ENCODE results near the gene MRPL53. TPM values are rescaled to one million over a fixed set of nuclear protein-coding genes. Genes with fewer than 3 reads are reported as not detected.
A peak's percentile ranks its signal among the peaks of the same experiment; 100 is the strongest.

MRPL53 gene
- total RNA-seq, 1 donor from 2014 or later: 81.3 TPM

DNA sequence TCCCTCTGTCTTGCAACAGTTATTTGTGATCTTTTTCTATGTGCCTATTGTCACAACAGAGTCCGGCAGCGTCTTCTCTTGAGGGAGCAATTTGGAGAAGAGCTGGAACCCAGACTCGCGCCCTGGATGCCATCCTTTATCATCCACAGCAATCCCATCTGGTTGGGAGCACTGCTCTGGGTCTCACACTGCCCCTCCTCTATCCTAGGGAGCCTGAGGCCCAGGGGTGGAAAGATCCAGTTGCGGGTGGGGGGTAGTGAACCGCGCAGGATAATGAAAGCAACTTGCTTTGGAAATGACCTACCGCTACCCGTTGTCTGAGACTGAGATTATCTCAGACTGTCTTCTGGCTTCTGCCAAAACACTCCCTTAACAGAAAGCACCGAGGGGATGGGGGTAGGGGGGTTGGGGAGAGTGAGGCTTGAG lies 13.5 kb downstream of the MRPL53 start:
- Histone ChIP-seq H3K36me3 (peaks cover 24% of the 10 kb centered on the region), H3K27ac (peak overlapping the region; percentile 81), H3K9me3 (no peaks in the 10 kb centered on the region), H3K4me1 (peaks cover 44% of the 10 kb centered on the region), H3K4me3 (peak overlapping the region; percentile 74), H3K27me3 (ENCODE audit: low read depth) (no peaks in the 10 kb centered on the region)
- intact Hi-C loops (cut with DNase I): no loop called here
- TF ChIP-seq, protein P1, sequence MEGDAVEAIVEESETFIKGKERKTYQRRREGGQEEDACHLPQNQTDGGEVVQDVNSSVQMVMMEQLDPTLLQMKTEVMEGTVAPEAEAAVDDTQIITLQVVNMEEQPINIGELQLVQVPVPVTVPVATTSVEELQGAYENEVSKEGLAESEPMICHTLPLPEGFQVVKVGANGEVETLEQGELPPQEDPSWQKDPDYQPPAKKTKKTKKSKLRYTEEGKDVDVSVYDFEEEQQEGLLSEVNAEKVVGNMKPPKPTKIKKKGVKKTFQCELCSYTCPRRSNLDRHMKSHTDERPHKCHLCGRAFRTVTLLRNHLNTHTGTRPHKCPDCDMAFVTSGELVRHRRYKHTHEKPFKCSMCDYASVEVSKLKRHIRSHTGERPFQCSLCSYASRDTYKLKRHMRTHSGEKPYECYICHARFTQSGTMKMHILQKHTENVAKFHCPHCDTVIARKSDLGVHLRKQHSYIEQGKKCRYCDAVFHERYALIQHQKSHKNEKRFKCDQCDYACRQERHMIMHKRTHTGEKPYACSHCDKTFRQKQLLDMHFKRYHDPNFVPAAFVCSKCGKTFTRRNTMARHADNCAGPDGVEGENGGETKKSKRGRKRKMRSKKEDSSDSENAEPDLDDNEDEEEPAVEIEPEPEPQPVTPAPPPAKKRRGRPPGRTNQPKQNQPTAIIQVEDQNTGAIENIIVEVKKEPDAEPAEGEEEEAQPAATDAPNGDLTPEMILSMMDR (IDR thresholded peaks at IDR 0.05): no peak
- no peak for ATAC-seq
- DNase-seq: no peak

DNA sequence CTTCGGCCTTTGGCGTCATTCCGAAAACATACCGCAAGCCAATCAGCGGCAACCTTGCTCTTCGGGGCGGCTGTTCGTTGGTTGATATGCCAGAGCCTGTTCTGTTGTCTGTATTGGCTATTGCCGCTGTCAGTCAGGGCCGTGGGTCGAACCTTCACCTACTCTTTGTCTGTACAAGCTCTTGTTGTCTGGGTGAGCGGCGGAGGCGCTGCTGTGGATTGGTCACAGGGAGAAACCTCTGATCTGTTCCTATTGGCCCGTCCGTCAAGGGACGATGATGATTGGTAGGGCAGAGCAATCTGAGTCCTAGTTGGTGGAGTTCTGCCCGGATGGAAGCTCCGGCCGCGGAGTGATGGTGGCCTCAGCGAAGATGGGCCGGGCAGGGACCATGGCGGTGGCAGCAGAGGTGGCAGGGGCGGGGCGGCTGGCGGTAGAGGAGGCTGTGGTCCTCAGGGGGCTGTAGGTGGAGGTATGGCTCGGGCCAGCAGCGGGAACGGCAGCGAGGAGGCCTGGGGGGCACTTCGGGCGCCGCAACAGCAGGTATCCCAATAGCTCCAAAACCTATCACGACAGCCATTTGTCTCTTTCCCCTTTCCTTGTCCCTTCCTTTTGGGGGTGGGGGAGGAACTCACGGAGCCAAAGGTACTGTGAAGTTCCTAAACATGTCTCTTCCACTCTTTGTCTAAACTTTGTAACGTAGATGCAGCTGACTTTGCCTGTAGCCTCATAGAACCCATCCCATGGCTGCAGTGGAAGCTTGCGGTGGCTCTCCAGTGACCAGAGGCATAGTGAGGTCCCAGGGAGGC lies 14.1 kb downstream of the MRPL53 start, which contains the start of gene WBP1:
TSS of gene WBP1 (plus strand) at position 307 of the 806 bp plus-strand sequence. CDS start at position 472, 165 bp downstream.
- Histone ChIP-seq H3K27me3 (ENCODE audit: low read depth) (no peaks in the 10 kb centered on the region), H3K4me3 (peak within 1 kb of the TSS; percentile 74), H3K27ac (peak within 1 kb of the TSS; percentile 97), H3K36me3 (peaks cover 24% of the 10 kb centered on the region), H3K4me1 (peaks cover 38% of the 10 kb centered on the region), H3K9me3 (no peaks in the 10 kb centered on the region)
- TF ChIP-seq, protein P1 (IDR thresholded peaks at IDR 0.05): no peak
- DNase-seq (peak; percentile 100), ATAC-seq (peak; percentile 95 to 96)
- intact Hi-C loops (cut with DNase I): no loop called here

DNA sequence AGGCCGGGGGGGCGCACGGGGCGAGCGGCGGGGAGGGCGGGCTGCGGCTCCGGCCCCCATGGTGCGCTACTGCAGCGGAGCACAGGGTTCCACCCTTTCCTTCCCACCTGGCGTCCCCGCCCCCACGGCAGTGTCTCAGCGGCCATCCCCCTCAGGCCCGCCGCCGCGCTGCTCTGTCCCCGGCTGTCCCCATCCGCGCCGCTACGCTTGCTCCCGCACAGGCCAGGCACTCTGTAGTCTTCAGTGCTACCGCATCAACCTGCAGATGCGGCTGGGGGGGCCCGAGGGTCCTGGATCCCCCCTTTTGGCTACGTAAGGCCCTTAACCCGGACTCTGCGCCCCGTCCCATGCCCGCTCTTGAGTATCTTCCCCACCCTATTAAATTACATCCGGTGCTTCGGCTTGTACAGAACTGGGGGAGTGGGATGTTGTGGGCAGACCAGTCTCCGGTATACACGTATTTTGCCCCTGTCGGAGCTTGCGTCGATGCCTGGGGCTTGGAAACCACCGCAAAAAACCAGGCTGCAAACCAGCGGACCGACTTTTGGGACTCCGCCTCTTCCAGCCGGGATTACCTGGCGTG lies 14.8 kb downstream of the MRPL53 start:
- intact Hi-C loops (cut with DNase I): no loop called here
- no peaks in the 10 kb centered on the region for H3K9me3 ChIP-seq
- peak overlapping the region; percentile 74 for H3K4me3 ChIP-seq
- ATAC-seq: peak; percentile 61 to 64
- TF ChIP-seq, protein P1 (IDR thresholded peaks at IDR 0.05): no peak
- peak; percentile 81 for DNase-seq
- H3K27ac ChIP-seq: peak overlapping the region; percentile 97
- peaks cover 36% of the 10 kb centered on the region for H3K4me1 ChIP-seq
- H3K27me3 ChIP-seq (ENCODE audit: low read depth): no peaks in the 10 kb centered on the region
- H3K36me3 ChIP-seq: peaks cover 18% of the 10 kb centered on the region

DNA sequence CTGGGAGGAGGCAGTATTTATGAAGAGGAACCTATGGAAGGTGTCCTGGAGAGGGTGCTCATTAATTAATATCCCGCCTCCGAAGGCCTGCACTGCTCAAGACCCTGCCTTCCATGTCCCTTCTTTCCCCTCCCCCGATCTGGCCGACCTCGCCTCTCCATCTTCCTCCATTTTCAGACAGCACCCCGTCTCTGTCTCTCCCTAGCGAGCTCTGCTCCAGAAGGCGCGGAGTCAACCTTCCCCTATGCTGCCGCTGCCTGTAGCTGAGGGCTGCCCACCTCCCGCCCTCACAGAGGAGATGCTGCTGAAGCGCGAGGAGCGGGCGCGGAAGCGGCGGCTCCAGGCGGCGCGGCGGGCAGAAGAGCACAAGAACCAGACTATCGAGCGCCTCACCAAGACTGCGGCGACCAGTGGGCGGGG lies 15.3 kb downstream of the MRPL53 start:
- TF ChIP-seq, protein P1 (IDR thresholded peaks at IDR 0.05): no peak
- H3K4me1 ChIP-seq: peaks cover 36% of the 10 kb centered on the region
- no peaks in the 10 kb centered on the region for H3K27me3 ChIP-seq (ENCODE audit: low read depth)
- peaks cover 13% of the 10 kb centered on the region for H3K36me3 ChIP-seq
- DNase-seq (no peak), ATAC-seq (no peak)
- peak overlapping the region; percentile 74 for H3K4me3 ChIP-seq
- peak overlapping the region; percentile 97 for H3K27ac ChIP-seq
- intact Hi-C loops (cut with DNase I): no loop called here
- H3K9me3 ChIP-seq: no peaks in the 10 kb centered on the region

DNA sequence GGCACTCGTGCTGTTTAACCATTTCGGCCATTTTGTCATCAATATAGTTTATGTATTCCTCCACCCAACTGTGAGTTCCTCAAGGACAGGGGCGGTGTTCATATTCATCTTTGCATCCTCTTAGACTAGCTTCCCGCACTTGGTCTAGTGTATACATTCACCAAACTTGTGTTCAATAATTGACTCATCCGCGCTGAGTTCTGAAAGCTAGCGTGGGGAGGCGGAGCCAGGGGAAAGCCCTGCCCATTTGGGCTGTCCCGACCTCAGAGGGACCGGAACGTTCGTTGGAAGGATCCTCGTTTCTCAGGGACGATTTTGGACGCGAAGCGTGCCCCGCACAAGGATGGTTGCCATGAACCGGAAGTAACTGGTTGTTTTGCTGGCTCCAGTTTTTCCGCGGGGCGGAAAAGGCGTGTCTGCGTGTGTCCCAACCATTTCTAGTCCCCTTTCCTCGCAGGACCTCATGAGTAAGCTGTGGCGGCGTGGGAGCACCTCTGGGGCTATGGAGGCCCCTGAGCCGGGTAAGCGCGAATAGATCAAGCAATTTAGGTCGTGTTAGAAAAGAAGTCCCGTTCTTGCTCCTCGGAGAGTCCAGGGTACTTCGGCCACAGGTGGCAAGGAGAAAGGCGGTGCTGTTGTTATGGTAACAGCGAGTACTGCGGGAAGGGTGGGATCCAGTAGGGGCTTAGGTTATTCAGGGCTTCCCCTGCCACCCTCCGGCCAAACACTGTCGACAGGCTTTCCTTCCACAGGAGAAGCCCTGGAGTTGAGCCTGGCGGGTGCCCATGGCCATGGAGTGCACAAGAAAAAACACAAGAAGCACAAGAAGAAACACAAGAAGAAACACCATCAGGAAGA lies 17.6 kb downstream of the MRPL53 start, which contains the start of gene INO80B:
TSS of gene INO80B (plus strand) at position 434 of the 858 bp plus-strand sequence. CDS start at position 464, 30 bp downstream.
- Histone ChIP-seq H3K27me3 (ENCODE audit: low read depth) (no peaks in the 10 kb centered on the region), H3K4me3 (peak within 1 kb of the TSS; percentile 90), H3K9me3 (no peaks in the 10 kb centered on the region), H3K27ac (peak within 1 kb of the TSS; percentile 76), H3K36me3 (no peaks in the 10 kb centered on the region), H3K4me1 (peaks cover 36% of the 10 kb centered on the region)
- intact Hi-C loops (cut with DNase I): no loop called here
- TF ChIP-seq, protein P1 (IDR thresholded peaks at IDR 0.05): no peak
- peak; percentile 95 for DNase-seq
- peak; percentile 76 to 86 for ATAC-seq
